HG03565 (cell line): ENCODE measurements around the gene GPR39.
"Not testable (repeated sequence)": the region's sequence is repeated elsewhere in the genome, so short reads cannot be mapped to it uniquely, and the experiment has no call there.

ENCODE experiments used
- ATAC-seq: cut with Tn5 transposase; IDR thresholded peaks from one replicate; pipeline ENCODE4 v1.9.1; 2021; ENCODE audit warnings: mild to moderate bottlenecking, moderate library complexity; ENCODE audit not compliant: unreplicated experiment

Gene GPR39

DNA sequence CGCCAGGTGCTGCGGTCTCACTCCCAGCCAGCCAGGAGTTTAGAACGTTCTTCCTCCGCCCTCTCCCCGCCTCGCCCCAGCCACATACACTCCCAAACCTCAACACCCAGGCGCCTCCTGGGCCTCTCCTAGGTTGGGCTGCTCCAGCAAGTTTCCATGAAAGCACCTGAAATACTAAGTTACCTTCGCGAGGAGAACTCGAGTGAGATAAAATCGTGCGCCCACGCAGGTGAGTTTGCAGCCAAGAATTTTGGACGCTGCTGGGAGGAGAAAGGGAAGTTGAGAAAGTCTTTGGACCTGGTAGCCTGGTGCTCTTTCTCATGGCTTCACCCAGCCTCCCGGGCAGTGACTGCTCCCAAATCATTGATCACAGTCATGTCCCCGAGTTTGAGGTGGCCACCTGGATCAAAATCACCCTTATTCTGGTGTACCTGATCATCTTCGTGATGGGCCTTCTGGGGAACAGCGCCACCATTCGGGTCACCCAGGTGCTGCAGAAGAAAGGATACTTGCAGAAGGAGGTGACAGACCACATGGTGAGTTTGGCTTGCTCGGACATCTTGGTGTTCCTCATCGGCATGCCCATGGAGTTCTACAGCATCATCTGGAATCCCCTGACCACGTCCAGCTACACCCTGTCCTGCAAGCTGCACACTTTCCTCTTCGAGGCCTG lies at the start of gene GPR39:
GPR39 (plus strand) TSS at position 83 of the 673 bp plus-strand sequence.
- ATAC-seq = no peak

DNA sequence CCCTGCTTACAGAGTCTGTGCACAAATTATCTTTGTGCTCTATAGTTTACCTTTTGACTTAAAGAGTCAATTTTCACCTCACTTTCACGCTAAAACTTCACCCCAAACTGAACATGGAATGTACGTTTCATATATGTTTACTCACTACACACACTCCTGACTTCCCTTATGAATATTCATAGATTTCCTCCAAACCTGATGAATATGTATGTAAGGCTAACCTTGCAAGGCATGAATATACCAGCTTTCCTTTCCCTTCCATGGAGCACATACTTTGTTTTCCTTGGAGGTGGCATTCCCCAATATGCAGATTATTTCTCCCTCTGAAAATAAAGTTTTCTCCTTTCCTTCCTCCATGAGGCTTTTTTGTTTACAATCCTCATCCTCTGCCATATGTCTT lies 48.4 kb upstream of the GPR39 start:
- ATAC-seq = no peak

DNA sequence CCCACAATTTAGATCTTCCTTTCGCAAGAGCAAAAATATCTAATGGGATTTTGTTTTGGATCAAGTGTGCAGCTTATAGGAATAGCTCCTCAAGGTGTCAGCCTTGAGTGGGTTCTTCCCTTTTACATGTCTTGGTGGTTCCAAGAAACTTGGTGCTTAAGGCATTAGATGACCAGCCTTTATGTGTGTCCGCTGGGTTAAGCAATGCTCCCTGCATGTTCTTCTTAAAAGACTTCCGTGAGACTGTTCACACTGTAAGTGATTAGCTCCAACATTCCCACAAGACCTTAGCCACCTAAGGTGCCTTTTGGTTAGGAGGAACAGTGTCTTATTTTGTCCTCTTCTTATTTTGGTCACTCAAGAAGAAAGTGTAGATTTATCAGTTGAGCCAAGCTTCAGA lies 44.3 kb upstream of the GPR39 start:
- ATAC-seq = no peak

DNA sequence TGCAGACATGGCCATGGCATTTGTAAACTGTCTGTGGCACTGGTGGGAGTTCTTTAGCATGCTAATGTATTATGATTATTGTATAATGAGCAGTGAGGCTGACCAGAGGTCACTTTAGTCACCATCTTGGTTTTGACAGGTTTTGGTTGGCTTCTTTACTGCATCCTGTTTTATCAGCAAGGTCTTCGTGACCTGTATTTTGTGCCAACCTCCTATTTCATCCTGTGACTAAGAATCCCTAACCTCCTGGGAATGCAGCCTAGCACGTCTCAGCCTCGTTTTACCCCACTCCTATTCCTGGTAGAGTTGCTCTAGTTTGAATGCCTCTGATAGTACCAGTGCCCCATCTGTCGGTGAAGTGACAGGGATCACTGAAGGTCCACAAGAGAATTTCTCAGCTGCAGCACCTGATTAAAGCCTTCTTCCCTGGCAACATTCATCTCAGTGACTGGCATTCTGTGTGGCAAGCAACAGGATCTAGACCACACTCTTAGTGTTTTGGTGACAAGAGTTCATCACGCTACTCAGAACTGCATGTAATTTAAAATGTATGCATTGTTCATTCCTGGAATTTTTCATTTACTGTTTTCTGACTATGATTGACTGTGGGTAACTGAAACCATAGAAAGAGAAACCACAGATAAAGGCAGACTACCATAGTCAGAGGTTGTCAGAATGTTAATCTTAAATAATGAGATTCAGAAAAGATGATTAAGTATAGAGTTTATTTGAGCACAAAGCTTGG lies 43.0 kb upstream of the GPR39 start:
- ATAC-seq = no peak

DNA sequence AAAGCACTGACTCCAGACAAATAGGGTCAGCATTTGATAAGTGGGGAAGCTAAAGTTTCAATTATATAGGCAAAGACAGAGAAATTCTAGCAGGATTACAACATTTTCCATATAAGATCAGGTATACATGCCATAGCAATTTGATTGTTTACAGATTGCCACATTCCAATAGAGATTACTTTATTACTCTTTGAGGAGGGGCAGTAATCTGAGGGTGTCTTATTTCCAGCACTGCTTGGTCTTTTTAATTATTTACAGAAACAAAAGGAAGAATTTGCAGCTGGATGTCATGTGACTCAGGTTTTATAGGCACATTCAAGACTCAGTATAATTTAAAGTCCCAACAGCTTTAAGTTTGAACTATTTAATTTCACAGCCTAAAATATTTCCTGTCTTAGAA lies 42.5 kb upstream of the GPR39 start:
- ATAC-seq = no peak

DNA sequence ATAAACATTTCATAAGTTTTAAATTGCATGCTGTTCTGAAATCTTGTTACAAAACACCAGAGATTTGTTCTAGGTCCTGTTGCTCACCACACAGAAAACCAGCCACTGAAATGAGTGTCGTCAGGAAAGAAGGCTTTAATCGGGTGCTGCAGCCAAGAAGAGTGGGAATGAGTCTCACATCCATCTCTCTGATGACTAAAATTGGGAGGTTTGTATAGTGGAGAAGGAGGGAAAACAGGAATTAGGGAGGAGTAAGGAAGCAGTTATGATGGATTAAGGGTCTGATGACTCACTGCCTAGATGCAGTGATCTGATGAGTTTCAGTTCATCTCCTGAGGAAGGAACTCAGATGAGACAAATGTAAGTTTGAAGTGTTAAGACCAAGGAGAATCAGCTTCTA lies 42.1 kb upstream of the GPR39 start:
- no peak for ATAC-seq

DNA sequence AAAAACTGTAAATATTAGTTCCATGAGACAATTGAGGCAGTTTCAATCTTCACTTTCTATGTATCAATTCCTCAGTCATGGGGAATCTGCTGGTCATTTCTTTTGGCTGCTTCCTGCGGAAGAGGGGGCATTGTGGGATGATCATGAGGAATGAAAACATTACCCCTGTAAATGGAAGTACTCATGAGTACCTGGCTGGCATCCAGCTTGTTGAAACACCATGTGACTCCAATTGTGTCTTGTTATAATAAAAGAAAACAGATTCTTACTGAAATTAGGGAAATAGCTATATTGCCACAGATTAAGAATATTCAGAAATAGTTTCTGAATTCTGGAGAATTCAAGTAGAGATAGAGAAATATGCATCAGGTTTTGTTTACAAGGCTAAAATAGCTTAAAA lies 41.6 kb upstream of the GPR39 start:
- no peak for ATAC-seq

DNA sequence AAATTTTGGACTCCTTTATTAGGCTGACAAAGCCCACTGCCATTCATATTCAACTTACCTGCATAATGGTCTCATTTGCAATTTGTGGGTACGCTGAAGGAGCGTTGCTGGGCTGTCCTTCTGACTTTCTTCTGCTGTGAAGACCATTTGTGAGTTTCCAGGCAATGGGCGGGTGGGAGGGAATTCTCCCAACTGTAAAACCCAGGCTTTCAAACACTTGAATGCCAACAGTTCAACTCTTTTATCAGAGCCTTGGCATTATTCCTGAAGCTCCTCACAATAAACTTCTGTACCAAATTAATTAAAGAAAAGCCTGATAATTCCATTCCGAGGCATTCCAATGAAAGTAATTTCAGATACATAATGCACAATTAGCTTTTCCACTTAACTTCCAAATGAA lies 35.2 kb upstream of the GPR39 start:
- ATAC-seq = no peak

DNA sequence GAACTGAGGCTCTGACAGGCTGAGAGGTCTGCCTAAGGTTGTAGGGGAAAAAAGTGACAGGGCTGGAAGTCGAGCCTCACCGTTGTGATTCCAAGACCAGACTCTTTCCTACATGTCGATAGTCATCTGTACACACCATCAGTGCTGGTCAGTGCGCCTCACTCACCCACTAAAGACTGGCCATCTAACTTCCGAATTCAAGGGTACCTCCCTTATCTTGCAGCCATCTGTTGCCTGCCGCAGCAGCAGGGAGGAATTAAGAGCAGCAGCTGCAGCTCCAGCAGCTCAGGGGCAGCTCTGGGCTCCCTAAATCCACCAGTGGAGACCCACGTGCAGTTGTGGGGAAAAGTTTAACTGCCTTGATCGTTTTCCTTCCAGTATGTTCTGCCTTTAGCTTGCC lies 32.6 kb upstream of the GPR39 start:
- ATAC-seq = no peak

DNA sequence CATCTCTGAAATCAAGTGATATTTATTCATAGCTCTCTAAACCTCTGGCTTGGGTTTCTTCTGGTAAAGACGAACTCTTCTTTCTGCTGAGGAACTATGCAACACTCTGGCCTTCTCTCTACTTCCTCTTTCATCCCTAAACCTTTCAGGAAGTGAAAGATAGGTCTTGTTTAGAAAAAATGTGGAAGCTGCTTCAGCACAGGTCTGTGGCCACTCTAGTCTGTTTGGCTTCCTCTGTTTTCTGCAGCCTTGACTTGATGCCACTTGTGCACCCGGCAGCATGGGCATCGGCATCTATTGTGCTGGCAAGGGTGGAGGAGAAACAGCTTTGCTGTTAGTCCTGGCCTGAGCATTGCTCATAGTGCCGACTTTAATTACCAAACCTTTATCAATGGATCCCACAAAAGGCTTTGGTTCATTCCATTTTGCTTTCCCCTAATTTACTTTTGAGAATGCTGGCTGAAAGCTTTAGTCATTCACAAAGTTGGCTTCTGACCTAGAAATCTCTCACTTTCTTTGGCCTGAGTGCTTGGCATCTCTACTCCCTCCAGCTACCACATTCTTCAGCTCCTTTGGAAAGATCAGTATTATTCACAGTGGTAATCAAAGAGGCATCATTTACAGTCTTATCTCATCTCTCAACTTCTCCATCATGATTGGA lies 32.0 kb upstream of the GPR39 start:
- ATAC-seq = no peak

DNA sequence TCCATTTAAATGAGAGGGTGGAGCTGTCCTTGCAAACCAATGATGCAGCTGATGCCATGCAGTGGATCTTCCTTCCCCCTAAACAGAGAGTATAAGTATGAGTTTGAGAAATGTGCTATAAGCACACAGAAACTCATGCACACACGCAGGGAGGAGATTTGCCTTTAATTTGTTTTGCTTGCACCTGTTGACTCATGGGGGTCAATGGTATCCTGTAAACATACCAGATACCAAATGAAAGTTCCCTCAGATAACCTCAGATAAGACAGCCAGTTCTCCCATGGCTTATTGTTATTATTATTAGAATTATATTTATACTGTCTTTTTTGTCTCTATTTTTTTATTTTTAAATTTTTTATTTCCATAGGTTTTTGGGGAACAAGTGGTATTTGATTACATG lies 29.5 kb upstream of the GPR39 start:
- ATAC-seq = no peak

DNA sequence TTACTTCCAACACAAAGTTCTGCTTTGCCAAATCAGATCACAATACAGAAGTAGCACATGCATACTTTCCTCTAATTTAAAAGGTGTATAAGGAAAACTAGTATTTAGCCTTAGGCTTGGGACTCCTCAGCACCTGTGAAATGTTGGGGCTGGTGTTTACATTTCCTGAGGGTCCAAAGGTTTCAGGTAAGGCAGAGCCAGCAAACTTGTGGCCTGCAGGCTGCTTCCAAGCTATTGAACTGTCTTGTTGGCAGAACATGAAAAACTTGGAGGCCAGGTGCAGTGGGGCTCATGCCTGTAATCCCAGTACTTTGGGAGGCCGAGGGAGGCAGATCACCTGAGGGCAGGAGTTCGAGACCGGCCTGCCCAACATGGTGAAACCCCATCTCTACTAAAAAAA lies 26.5 kb upstream of the GPR39 start:
- no peak for ATAC-seq

DNA sequence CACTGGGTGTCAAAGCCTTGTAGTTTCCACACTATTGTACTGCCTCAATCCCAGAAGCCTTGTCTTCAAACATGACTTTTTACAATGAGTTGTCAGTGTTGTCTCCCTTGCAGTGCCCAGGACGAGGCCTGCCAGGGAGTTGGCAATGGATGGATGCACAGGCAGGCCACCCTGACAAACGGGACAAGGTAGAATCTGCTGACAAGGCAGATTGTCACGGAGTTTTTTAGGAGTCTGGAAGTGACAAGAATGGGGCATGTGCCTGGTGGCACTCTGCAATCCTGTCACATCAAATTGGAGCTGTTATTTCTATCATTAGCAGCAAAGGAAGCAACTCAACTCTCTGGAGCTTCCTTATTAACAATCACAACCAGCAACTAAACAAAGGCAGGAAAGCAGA lies 25.2 kb upstream of the GPR39 start:
- ATAC-seq = no peak

DNA sequence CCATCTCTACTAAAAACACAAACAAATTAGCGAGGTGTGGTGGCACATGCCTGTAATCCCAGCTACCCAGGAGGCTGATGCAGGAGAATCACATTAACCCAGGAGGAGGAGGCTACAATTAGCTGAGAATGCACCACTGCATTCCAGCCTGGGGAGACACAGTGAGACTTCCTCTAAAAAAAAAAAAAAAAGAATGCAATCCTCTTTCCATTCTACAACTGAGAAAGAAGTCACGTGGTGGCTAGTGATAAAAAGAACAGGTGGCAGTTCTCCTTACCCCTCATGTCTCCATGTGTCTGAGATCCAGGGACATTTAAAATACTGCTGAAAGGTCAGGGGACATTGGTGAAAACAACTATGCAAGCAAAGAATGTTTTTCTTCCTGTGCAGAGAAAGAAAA lies 24.4 kb upstream of the GPR39 start:
- no peak for ATAC-seq

DNA sequence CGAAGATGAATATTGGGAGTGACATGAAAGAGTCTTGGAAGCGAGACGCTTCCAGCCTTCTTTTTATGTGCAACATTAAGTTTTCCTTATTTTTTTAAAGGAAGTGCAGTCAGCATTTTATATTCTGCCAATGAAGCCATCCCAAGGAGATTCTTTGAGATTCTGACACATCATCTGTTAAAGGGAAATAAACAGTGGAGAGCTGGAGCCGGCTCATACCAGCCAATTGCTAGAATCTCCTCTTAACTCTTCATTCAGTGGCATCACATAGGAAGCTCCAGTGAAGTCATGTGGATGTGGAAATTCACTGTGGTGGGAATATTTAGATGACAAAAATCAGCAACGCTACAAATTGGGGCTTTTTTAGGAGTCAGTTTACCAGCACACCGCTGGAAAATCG lies 23.7 kb upstream of the GPR39 start:
- ATAC-seq = no peak

DNA sequence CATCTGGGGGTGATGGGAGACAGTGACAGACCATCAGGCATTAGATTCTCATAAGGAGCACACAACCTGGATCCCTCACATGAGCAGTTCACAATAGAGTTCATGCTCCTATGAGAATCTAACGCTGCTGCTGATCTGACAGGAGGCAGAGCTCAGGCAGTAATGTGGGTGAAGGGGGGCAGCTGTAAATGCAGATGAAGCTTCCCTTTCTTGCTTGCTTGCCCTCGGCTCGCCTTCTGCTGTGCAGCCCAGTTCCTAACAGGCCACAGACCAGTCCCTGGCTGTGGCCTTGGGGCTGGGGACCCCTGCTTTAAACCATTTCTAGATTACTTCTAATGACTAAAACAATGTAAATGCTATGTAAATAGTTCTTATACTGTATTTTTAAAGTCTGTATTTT lies 19.6 kb upstream of the GPR39 start:
- ATAC-seq = not testable (repeated sequence)

DNA sequence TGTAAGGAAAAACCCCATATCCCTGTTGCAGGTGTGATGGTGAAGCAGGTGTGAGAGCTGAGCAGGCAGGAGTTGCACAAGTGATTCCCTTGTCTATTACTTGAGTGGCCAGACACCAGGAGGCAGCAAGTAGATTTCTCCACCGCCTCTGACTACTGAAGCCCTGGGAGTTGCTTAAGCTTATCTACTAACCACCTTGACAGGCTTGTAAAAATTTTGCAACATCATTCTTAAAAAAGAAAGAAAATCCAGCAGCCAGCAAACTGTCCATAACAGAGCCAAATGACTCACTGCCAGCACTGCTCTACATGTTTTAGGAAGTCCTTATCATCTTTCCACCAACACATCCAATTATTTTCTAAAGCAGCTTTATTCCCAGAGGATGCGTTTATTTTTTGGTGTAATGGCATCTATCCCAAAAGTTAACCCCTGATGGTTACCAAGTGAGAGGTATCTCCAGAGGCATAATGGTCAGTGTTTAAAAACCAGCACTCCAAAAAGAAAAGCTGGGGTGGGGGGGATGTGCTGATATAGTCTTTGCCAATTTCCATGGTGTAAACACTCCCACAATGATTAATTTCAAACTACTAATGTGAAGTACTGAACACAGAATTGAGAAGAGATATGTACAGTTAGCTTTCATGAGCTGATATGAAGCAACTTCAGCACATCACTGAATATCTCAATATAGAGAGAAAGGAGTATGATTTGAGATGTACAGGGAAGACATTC lies 16.3 kb upstream of the GPR39 start:
- no peak for ATAC-seq

DNA sequence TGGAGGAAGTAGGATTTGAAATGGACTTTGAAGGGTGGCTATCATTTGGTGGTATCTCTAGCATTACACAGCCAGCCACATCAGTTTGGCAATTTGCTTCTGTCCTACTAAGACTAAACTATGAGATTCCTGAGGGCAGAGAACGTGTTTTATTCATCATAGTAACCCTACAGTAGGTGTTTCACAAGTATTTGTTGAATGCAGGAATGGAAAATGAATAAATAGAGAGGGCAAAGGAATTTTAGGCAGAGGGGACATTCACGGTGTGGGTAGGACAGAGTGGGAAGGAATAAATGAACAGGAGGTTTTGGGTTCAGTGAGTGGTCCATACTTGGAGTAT lies 15.7 kb upstream of the GPR39 start:
- no peak for ATAC-seq

DNA sequence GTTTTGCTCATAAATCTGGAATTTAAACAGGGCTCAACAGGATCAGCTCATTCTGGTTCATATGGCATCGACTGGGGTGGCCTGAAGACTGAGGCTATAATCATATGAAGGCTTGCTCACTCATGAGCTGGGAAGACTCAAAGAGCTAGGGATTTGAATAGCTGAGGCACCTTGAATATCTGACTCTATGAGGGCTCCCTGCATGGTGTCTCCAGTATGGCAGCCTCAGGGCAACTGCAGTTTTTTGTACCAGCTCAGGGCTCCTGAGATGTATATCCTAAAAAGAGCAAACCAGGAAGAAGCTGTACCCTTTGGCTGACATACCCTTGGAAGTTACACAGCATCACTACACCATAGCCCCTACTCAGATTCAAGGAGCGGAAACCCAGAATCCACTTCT lies 15.3 kb upstream of the GPR39 start:
- no peak for ATAC-seq

DNA sequence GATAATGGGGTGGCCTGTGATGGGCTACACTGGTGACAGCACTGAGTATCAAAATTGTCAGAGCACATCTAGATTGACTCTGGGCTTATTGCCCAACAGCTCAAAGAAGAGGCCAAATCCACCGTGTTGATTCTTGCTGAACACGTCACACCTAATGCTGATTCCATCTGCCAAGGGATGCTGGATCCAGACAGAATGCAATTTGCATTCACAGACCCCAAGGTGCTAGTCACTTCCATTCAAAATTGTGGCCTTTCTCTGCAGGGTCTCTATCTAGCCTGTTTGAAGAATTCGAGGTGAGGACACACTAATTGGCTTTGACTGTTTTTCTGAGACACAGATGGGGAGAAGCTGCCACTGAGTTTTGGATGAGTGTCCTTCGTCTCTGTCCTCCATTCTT lies 13.5 kb upstream of the GPR39 start:
- no peak for ATAC-seq

DNA sequence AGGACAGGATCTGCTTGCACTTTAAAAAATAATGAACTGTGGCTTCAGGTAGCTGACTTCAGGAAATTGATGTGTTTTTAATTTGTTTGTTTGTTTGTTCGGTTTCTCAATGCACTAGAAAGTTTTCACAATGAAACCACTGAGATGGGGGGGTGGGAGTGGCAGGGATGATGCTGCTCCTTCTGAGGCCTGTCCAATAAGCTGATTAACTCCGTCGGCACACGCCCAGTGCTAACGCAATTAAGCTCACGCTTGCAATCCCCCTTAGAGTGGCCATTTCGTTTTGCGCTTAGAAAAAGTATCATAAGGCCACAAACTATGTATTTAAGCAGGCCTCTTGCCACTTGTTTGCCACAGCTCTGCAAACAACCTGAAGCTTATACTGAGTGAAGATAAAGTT lies 12.5 kb upstream of the GPR39 start:
- ATAC-seq = no peak

DNA sequence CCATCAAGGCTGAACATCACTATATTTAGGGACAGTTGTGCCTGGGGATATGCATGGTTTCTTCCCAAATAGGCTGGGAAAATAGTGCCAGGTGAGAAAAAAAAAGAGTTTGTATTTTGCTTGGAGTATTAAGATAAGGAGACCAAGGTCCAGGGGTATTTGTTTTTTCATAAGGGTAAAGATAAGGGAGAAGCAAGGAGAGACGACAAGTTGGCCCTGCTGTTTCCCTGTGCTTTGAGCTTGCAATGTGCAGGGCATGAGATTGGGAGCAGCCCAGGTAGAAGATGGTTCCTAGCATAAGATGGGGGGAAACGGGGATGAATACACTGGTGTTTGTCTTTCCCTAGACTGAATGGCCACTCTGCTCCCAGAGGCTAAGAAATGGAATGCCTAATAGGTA lies 8.8 kb upstream of the GPR39 start:
- ATAC-seq = no peak
